Measurements from ENCODE around the gene NPBWR2.

DNA sequence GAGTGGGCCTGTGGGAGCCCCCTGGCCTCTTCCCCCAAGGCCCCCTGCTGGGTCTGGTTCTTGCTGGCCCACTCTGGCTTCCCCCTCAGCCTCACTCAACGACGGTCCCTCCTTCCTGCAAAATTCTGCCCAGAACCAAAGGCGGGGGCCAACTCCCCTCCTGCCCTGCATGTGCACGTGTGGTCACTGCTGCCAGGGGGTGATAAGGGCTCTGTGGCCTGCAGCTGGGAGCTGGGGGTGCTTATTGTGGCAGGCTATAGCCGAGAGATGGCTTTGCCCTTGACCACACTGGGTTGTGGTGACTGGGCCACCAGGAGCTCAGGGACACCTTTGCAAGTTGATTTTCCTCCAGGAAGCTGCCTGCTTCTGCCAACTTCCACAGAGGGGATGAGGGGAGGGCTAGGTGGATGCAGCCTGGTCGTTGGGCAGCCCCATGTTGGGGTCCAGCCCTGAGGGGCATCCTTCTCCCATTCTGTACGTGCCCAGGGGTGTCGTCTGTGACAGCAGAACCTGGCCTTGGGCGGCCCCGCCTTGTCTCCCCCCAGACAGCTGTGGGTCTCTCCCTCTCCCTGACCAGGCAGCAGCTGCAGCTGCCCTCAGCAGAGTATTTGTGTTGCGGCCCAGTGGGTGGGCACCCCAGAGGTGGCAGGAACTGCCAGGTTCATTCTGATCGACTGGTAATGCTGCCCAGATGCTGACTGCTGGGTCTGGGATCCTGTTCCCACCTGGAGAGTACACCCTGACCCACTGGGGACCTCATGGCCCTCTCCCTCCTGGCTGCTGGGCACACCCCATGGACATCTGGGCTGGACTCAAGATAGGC lies 38.8 kb downstream of the NPBWR2 start:
- TF ChIP-seq, protein P1, sequence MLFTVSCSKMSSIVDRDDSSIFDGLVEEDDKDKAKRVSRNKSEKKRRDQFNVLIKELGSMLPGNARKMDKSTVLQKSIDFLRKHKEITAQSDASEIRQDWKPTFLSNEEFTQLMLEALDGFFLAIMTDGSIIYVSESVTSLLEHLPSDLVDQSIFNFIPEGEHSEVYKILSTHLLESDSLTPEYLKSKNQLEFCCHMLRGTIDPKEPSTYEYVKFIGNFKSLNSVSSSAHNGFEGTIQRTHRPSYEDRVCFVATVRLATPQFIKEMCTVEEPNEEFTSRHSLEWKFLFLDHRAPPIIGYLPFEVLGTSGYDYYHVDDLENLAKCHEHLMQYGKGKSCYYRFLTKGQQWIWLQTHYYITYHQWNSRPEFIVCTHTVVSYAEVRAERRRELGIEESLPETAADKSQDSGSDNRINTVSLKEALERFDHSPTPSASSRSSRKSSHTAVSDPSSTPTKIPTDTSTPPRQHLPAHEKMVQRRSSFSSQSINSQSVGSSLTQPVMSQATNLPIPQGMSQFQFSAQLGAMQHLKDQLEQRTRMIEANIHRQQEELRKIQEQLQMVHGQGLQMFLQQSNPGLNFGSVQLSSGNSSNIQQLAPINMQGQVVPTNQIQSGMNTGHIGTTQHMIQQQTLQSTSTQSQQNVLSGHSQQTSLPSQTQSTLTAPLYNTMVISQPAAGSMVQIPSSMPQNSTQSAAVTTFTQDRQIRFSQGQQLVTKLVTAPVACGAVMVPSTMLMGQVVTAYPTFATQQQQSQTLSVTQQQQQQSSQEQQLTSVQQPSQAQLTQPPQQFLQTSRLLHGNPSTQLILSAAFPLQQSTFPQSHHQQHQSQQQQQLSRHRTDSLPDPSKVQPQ (CRISPR knock-in tag; IDR thresholded peaks at IDR 0.05; ENCODE audit: borderline replicate concordance), result no peak
- TF ChIP-seq KDM4B (IDR thresholded peaks at IDR 0.05; ENCODE audit: borderline replicate concordance in 2 of 2, low read depth in 1 of 2), result no peak
- TF ChIP-seq JUNB (CRISPR knock-in tag; conservative IDR thresholded peaks at IDR 0.05), result no peak
- no peak for TF ChIP-seq ZNF121 (CRISPR knock-in tag; conservative IDR thresholded peaks at IDR 0.05)
- no peak for TF ChIP-seq POLR2AphosphoS5 (IDR thresholded peaks at IDR 0.05; ENCODE audit: control insufficient read depth, insufficient read depth, low read depth, low read length)
- TF ChIP-seq SRF (CRISPR knock-in tag; IDR thresholded peaks at IDR 0.05), result no peak
- TF ChIP-seq MLX (CRISPR knock-in tag; conservative IDR thresholded peaks at IDR 0.05), result no peak
- no peak for TF ChIP-seq CTCF (IDR thresholded peaks at IDR 0.05 in 2 of 3, conservative IDR thresholded peaks at IDR 0.05 in 1 of 3; ENCODE audit: insufficient read depth in 2 of 3, low read depth in 1 of 3, low read length in 3 of 3)
- no peak for TF ChIP-seq TRIM28 (IDR thresholded peaks at IDR 0.05)
- TF ChIP-seq, protein P2, sequence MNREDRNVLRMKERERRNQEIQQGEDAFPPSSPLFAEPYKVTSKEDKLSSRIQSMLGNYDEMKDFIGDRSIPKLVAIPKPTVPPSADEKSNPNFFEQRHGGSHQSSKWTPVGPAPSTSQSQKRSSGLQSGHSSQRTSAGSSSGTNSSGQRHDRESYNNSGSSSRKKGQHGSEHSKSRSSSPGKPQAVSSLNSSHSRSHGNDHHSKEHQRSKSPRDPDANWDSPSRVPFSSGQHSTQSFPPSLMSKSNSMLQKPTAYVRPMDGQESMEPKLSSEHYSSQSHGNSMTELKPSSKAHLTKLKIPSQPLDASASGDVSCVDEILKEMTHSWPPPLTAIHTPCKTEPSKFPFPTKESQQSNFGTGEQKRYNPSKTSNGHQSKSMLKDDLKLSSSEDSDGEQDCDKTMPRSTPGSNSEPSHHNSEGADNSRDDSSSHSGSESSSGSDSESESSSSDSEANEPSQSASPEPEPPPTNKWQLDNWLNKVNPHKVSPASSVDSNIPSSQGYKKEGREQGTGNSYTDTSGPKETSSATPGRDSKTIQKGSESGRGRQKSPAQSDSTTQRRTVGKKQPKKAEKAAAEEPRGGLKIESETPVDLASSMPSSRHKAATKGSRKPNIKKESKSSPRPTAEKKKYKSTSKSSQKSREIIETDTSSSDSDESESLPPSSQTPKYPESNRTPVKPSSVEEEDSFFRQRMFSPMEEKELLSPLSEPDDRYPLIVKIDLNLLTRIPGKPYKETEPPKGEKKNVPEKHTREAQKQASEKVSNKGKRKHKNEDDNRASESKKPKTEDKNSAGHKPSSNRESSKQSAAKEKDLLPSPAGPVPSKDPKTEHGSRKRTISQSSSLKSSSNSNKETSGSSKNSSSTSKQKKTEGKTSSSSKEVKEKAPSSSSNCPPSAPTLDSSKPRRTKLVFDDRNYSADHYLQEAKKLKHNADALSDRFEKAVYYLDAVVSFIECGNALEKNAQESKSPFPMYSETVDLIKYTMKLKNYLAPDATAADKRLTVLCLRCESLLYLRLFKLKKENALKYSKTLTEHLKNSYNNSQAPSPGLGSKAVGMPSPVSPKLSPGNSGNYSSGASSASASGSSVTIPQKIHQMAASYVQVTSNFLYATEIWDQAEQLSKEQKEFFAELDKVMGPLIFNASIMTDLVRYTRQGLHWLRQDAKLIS (CRISPR knock-in tag; IDR thresholded peaks at IDR 0.05), result no peak
- TF ChIP-seq ELF1 (tag; IDR thresholded peaks at IDR 0.05), result no peak
- no peak for TF ChIP-seq ZBTB7A (IDR thresholded peaks at IDR 0.05; ENCODE audit: borderline replicate concordance, control insufficient read depth, low read depth, low read length)
- TF ChIP-seq ZNF609 (CRISPR knock-in tag; IDR thresholded peaks at IDR 0.05; ENCODE audit: borderline replicate concordance), result no peak
- TF ChIP-seq BACH1 (tag; IDR thresholded peaks at IDR 0.05), result no peak
